ENCODE data around the gene MARCHF3.
A peak's percentile ranks its signal among the peaks of the same experiment; 100 is the strongest.
"Not testable (repeated sequence)": the region's sequence is repeated elsewhere in the genome, so short reads cannot be mapped to it uniquely, and the experiment has no call there.

The MARCHF3 gene

DNA sequence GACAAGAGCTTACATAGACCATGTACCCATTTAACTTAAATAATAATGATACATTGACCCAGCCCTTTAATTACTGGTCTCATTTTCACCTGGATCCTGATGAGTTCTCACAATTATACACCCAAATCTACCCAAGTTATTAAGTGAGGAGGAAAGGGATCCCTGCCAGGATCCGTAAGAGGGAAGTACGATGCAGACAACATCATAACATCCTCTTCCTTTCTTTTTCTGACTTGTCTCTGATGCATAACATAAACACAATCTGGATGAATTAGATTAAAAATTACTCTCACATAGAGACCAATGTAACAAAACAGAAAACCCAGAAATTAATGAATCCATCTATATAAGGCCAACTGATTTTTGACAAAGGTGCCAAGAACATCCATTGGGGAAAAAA is 17.0 kb downstream of the MARCHF3 start:
- DNase-seq = no peak

DNA sequence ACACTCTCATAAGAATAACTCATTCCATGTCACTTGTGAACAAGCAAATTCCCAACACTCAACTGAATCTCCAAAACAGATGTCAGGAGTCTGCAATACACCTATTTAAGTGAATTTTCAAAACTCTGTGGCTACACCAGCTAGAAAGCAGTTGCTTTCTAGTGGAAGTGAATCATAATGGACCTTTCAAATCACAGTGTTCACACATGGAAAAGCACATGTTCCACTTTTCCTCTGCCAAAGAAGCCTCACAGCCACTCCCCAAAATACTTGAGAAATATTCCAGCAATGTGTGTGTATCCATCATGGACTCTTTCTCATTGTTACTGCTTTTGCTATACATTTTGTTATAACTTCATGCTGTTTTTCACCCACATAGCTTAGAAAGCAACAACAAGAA is 17.4 kb downstream of the MARCHF3 start:
- no peak for DNase-seq

GRCh38 chr5:127011961-127012644 is 18.3 kb downstream of the MARCHF3 start:
- DNase-seq = no peak

- peak in 3 of 56 donors; percentile 10 to 21 (median 12) for DNase-seq
Observed at GRCh38 chr5:127011153-127011552, 19.2 kb downstream of the MARCHF3 start.

- DNase-seq = no peak
Observed at GRCh38 chr5:127010362-127010761, 20.0 kb downstream of the MARCHF3 start.

- no peak for DNase-seq
Observed at GRCh38 chr5:127009784-127010183, 20.6 kb downstream of the MARCHF3 start.

- DNase-seq = no peak
Observed at GRCh38 chr5:127008300-127008975, 21.9 kb downstream of the MARCHF3 start.

DNA sequence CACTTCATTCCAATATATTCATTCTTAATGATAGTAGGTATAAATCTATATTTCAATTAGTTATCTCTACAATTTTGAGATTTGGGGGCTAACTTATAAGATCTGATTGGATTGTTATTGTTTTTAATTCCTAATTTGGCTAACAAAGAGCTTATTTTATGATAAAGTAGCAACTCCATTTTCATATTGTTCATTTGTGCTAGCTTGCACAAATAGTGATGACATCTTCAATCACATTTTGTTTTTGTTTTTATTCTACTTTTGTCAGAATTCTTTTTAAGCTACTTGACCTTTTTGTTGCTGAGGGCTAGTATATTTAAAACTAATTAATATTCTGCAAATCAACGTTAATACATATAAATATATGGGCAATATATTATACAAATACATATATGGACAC is 22.8 kb downstream of the MARCHF3 start:
- no peak for DNase-seq

- DNase-seq = no peak
Observed at GRCh38 chr5:127006744-127007143, 23.6 kb downstream of the MARCHF3 start.

- not testable (repeated sequence) for DNase-seq
Observed at GRCh38 chr5:127005282-127005681, 25.1 kb downstream of the MARCHF3 start.

- peak in 1 of 56 donors; percentile 6 for DNase-seq
Observed at GRCh38 chr5:127004721-127005120, 25.6 kb downstream of the MARCHF3 start.

DNA sequence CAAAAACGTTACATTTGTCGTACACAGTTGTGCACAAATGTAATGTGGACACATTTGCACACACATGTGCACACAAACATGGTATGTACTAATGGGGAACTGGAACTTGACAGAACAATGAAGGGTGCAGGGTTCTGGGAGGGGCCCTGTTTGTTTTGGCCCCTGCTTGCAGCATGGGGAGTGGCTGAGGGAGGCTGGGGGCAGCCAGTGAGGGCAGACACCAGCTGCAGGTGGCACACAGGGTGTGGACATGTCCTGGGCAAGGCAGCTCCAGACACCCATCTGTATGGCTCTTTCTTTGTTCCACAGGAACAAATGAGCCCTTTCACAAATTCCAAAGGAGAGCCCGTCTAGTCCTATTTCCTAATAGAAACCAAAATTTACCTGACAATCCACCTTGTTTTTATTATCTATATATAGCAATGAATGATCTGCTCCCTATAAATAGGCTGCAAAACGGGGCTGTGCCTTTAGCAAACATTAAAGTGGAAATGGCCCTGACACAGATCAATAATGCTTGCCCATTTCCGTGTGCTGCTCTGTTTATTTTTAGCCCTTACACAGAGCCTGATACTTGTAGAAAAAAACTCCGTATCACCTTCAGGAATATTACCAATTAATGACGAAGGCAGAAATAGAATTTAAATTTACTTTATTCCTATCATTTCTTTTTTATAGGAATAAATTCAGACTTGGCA is 26.4 kb downstream of the MARCHF3 start:
- no peak for DNase-seq

- DNase-seq = no peak
Observed at GRCh38 chr5:127002390-127002789, 28.0 kb downstream of the MARCHF3 start.

DNA sequence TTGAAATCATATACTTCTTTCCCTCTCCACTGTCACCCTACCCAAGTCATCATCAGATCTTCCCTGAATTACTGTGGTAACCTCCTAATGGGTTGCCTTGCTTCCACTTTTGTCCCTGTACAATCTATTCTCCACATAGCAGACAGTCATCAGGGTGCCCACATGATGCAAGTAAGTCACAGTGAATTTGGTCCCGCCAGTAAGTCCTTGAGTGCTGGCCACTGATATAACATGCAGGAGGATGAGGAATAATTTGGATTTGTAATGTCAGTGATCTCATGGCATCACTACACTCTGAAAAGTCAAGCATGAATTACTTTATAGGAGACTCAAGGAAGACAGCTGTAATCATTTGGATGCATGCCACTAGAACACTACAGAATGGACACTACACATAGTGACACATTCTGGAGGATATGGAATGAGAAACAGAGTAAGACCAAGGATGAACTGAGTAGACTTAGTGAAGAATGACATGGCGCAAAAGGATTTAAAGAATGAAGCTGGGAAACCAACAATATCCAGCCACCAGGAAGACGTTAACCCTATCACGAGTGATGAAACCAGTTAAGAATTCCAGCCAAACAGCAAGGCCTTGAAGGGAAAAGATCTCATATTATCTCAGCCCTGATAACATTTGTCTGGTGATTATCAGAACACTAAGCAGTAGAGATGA is 28.6 kb downstream of the MARCHF3 start:
- DNase-seq = no peak

- DNase-seq = peak in 7 of 56 donors; percentile 6 to 37 (median 16)
Observed at GRCh38 chr5:126998895-126999570, 31.3 kb downstream of the MARCHF3 start.

DNA sequence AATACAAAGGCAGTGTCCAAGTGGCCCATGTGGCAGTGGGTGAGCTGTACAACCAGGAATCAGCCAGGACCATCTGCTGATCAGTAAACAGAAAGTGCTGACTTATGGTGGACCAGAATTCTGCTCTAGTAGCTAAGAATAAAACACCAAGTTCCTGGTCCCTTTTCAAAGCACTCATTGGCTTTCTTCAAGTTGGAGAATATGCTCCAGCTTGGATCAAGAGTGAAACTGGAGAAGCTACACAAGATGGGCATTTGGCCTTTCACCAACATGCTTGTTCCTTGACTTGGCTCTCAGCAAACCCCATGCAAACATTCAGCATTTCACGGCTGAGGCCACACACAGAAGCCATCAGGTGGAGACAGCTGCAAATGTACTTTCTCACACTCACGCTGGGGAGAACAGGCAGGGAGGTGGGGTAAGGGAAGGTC is 32.1 kb downstream of the MARCHF3 start:
- no peak for DNase-seq

GRCh38 chr5:126995689-126996088 is 34.7 kb downstream of the MARCHF3 start:
- no peak for DNase-seq

DNA sequence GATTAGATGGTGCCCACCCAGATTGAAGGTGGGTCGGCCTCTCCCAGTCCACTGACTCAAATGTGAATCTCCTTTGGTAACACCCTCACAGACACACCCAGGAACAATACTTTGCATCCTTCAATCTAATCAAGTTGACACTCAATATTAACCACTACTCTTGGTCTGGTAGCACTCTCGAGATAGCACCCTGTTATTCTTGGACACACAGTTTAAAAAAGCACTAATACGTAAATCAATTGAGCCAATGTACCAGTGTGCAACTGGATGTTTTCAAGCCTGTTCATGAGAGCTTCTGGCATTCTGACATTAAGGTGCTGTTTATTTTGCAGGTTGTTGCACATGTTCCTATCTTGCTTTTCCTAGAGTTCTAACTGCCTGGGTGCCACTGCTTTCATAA is 35.3 kb downstream of the MARCHF3 start:
- DNase-seq = no peak

DNA sequence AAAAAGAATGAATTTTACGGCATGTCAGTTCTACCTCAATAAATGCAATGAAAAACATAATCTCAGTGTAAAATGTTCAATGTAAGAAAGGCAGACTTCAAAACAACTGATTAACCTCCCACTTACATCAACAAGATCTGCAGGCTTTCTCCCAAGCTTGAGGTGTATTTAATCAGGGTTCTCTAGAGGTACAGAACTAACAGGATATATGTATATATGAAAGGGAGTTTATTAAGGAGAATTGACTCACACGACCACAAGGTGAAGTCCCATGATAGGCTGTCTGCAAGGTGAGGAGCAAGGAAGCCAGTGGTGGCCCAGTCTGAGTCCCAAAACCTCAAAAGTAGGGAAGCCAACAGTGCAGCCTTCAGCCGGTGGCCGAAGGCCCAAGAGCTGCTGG is 35.9 kb downstream of the MARCHF3 start:
- DNase-seq = no peak

DNA sequence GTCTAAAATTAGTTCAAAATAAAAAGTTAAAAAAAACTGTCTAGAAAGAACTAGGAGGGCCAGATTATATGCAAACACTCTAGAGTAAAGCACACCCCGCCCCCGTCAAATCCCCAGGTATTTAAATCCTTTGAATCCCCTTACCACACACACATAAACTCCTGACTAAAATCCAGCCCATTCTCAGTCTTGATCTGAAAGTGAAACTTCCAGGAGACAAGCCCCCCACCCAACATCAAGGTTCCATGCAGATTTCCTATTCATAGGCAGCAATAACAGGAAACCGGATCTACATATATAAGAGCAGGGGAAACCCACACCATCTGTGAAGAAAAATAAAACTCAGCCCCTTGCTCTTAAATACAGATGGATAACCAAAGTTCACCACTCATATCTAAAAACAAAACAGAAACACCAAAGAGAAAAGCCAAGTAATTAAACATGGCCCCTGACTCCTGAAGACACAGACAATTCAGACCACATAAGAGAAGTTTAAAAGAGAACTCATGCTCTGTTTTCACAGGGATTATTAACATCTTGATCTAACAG is 42.3 kb downstream of the MARCHF3 start:
- no peak for DNase-seq

Measured in amygdala (tissue), 56 donors.